Stimulated activated naive CD8-positive, alpha-beta T cell treated with anti-CD3 and anti-CD28 coated beads, Interleukin-15, Interleukin-2, amounts not matched to agents 100 U/mL and 50 U/mL, for 24 hours (primary cell): ENCODE results near the gene JAKMIP2.
"Not testable (repeated sequence)": the region's sequence is repeated elsewhere in the genome, so short reads cannot be mapped to it uniquely, and the experiment has no call there.

Experiments used
- ATAC-seq: fragments of 150-1000 bp; cut with Tn5 transposase; one replicate; pipeline ENCODE4 v1.10.0; 2021
- DNase-seq: peaks from one replicate; pipeline ENCODE4 v3.0.0; 2021

The JAKMIP2 gene

DNA sequence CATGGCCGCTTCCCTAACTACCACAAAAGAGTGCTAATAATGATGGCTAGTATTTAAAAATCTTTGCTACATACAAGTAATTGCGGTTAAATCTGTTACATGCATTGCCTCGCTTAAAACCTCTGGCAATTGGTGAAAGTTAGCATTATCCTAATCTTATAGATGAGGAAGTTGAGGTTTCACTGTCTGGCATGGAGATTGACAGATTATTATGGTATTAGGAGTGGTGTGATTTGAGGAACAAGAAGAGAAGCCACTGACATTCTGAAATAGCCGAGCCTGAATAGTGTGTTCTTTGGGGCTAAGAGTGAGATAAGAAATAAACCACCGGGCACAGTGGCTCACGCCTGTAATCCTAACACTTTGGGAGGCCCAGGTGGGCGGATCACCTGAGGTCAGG is 227.4 kb downstream of the JAKMIP2 start:
- DNase-seq, result no peak
- ATAC-seq, result no peak

DNA sequence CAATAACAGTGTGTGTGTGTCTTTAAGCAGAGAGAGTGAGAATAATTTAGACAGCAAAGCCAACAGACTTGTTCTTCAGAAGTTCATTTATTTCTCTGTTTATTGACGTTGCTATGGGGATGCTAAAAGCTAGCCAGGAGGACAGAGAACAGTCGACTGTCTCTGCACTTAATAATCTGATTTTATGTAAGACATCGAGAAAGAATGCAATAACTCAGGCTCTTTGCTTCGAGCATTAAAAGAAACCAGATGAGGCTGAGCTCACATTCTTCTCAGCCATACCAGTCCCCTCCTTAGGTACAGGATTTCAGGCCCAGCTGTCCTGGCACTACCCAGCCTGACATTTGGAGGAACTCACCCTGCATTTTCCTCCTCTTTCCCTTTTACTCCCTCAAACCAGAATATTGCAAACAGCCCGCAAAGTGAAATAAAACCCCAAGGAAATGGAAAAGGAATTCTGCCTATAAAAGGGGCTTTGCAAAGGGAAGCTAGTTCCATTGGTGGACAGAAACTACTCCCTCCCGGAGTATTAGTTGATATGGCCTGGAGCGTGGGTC is 228.2 kb downstream of the JAKMIP2 start:
- DNase-seq, result no peak
- no peak for ATAC-seq

DNA sequence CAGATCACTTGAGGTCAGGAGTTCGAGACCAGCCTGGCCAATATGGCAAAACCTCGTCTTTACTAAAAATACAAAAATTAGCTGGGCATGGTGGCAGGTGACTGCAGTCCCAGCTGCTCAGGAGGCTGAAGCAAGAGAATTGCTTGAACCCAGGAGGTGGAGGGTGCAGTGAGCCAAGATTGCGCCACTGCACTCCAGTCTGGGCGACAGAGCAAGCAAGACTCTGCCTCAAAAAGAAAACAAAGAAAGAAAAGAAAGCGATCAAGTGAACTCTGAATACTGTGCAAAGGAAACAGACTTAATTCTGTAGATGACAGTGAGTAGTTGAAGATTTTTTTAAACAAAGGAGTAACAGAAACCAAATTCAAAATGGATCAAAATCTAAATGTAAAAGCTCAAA is 228.7 kb downstream of the JAKMIP2 start:
- DNase-seq, ATAC-seq: not testable (repeated sequence)

DNA sequence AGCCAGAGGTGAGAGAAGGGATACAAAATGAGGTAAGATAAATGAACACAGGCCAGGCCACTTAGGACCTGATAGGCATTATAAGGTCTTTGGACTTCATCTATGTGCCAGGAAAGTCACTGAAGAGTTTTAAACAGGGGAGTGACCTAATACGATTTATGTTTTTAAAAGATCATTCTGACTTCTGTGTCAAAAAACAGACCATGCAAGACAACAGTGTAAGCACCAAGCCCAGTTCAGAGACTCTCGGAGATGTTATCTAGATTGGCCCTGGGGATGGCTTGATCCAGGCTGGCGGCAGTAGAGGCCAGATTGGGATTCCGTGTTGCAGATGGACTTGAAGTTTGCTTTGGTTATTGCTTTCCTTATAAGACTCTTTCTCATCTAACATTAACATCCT is 229.6 kb downstream of the JAKMIP2 start:
- no peak for ATAC-seq

DNA sequence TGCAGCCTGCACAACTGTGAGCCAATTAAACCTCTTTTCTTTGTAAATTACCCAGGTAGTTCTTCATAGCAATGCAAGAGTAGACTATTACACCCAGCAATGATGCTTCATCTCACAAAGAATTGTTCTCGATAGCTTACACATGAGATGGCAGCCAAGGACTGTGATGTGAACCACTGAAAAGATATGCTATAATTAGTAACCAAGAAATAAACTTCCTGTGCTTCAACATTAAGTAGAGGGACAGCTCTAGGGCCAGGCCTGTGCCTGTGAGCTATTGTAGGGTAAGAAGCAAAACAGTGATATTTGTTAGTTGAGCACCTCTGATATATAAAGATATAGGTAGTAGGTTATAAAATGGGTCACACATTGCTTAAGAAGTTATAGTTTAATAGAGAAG is 230.9 kb downstream of the JAKMIP2 start:
- ATAC-seq, result no peak
- DNase-seq, result no peak

More for the DNA sequence above, 229.6 kb downstream of the JAKMIP2 start:
- no peak for DNase-seq

DNA sequence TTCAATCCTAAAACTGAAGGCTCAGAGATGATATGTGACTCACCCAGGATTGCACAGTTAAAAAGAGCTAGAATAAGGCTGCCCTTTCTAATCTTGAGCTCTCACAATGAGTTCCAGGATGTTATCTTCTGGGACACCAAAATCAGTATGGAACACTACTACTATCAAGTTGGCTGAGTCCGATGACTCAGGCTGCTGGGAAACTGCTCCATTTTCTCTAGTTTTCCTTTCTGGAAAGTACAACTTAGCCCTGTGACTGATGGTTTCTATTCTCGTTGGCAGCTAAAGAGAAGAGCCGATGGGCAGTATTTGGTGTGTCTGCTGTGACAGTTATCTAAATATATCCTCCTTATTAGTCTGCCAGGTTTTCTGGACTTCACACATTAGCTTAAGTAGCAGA is 234.8 kb downstream of the JAKMIP2 start:
- ATAC-seq (no peak), DNase-seq (no peak)

DNA sequence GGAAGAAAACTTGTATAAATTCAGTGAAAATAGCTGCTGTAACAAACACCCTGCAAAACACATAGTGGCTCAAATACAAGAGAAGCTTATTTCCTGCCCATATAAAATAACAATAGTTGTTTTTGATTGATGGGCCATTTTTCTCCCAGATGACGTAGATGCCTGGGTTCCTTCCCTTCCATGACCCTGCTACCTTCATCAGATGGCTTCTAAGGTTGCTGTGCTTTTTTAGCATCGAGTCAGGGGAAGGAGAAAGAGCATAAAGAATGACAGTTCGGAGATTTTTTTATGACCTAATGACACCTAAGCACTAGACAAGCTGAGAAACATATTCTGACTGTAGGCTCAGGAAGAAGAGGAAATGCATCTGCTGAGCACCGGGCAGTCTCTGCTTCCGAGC is 238.0 kb downstream of the JAKMIP2 start:
- DNase-seq, result no peak
- no peak for ATAC-seq

DNA sequence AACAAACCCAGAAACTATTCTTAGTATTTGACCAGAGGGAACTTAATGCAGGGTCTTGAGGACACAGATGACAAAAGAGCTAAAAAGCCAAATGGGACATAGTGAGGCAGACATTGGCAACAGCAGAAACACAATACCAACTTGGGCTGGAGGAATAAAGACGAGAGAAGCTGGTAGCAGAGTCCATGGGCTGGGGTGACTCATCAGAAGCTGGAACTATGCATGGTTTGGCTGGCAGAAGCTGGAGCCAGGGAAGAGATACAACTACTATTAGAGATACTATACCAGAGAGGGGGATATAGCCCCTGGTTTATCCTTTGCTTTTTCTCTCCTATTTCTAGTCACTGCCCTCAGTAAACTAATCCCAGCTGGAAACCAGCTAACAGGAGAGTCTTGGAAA is 243.5 kb downstream of the JAKMIP2 start:
- no peak for ATAC-seq
- DNase-seq, result no peak

DNA sequence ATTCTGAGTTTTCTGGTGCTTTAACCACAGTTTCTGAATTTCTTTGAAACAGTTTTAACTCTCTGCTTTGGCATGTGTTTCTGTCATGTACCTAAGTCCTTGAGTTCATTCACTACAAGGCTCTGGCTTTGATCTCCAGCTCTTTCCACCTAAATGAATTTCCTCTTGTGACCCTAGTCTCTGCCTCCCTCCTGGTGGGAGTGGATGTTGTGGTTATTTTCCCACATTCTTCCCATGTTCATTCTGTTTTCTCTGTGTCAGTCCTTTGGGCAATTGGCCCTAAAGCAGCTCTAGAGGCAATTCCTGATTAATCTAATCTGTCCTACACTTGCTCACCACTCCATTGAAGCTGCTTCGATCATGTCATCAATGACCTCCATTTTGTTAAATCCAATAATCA is 244.3 kb downstream of the JAKMIP2 start:
- DNase-seq (no peak), ATAC-seq (no peak)
